Gastrocnemius medialis (tissue), 4 donors: Measurements from ENCODE around the gene EYA4. TPM values are rescaled to one million over a fixed set of nuclear protein-coding genes. Genes with fewer than 3 reads are reported as not detected.

Experiments used
- ATAC-seq, 2 donors: fragments of 150-250 bp; one replicate each; pipeline ENCODE4 v1.9.1; 2016
- DNase-seq, 2 donors: peaks; one replicate each; pipeline ENCODE4 v3.0.0-alpha.2; 2019
- H3K27ac ChIP-seq, 4 donors: fragments of 200-600 bp; sonication (generic); 1 replicate in 1 of 4; 2 replicates in 3 of 4; pipeline ENCODE4 v1.5.1; 2016 to 2018; ENCODE audit warnings: mild to moderate bottlenecking in 2 of 4, moderate library complexity in 1 of 4
- H3K27me3 ChIP-seq, 3 donors: fragments of 200-600 bp; sonication (generic) in 2 of 3; 1 replicate in 1 of 3; 2 replicates in 2 of 3; pipeline versions ENCODE4 v1.5.1 to v1.6.0; 2016 to 2019; ENCODE audit warnings: mild to moderate bottlenecking in 1 of 3, moderate library complexity in 1 of 3
- H3K36me3 ChIP-seq, 2 donors: fragments of 200-600 bp; sonication (generic) in 1 of 2; one replicate each; pipeline ENCODE4 v1.5.1; 2017 to 2018
- H3K4me1 ChIP-seq, 2 donors: fragments of 200-600 bp; sonication (generic) in 1 of 2; one replicate each; pipeline ENCODE4 v1.5.1; 2016 to 2017; ENCODE audit warnings: mild to moderate bottlenecking in 2 of 2
- H3K4me3 ChIP-seq, 4 donors: fragments of 200-600 bp; sonication (generic) in 3 of 4; 1 replicate in 1 of 4; 2 replicates in 3 of 4; pipeline ENCODE4 v1.5.1; 2016 to 2019; ENCODE audit warnings: mild to moderate bottlenecking in 2 of 4
- H3K9me3 ChIP-seq, 3 donors: fragments of 200-600 bp; sonication (generic) in 2 of 3; 1 replicate in 1 of 3; 2 replicates in 2 of 3; pipeline ENCODE4 v1.5.1; 2016 to 2019
- POLR2A ChIP-seq, 2 donors: fragments of 450-650 bp; IDR thresholded peaks; one replicate each; pipeline ENCODE4 v1.6.1; 2017; ENCODE audit warnings: antibody characterized with exemption in 2 of 2, mild to moderate bottlenecking in 2 of 2, moderate library complexity in 2 of 2
- in situ Hi-C, 4 donors: fragments of 200-750 bp; cut with MboI; loops; one replicate each; pipeline versions ENCODE4 v1.15.0 to v1.8.0; 2017; ENCODE audit warnings: low sequenced_read_pairs in 4 of 4
- intact Hi-C: fragments of 100-400 bp; cut with DNase I; formaldehyde crosslinking; loops from one replicate; pipeline ENCODE4 v1.15.1; 2023; ENCODE audit warnings: low total_unique reads
- total RNA-seq, 4 donors: library from RNA; depleted of rRNA; stranded (reverse); fragments of >200 nt; gene quantifications; one replicate each; pipeline versions ENCODE4 v1.1.0 to v1.2.3, GENCODE V29; 2016
- TF ChIP-seq, protein P1 (sequence below), 5 experiments: fragments of 450-650 bp in 3 of 5; fragments of 200-600 bp in 2 of 5; sonication (generic) in 2 of 5; IDR thresholded peaks in 4 of 5; conservative IDR thresholded peaks in 1 of 5; 1 replicate in 4 of 5; 2 replicates in 1 of 5; pipeline ENCODE4 v1.5.1; 2016 to 2019; ENCODE audit warnings: antibody characterized with exemption in 5 of 5, mild to moderate bottlenecking in 3 of 5, moderate library complexity in 3 of 5

EYA4 gene
- total RNA-seq, 4 donors from 2014 or later = 33.7 to 110 (median 62.1) TPM

DNA sequence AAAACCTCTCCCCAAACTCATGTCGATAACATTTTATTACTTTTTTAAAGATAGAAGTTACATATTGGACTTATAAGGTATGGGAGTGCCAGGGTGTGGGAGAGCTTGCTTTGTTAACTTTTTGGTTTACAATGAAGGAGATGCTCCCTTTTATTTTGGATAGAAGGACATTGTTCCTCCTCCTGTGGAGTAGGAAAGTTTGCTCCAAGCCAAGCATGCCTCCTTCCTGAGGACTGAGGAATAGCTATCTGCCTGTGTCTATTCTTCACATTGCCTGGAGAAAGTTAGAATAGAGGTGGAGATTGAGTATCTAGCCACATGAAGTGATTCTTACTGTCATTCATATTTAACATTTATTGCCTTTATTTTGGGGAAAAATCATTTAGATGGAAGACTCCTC is 71.9 kb downstream of the EYA4 start:
- no peak for TF ChIP-seq POLR2A (IDR thresholded peaks at IDR 0.05)
- TF ChIP-seq, protein P1, sequence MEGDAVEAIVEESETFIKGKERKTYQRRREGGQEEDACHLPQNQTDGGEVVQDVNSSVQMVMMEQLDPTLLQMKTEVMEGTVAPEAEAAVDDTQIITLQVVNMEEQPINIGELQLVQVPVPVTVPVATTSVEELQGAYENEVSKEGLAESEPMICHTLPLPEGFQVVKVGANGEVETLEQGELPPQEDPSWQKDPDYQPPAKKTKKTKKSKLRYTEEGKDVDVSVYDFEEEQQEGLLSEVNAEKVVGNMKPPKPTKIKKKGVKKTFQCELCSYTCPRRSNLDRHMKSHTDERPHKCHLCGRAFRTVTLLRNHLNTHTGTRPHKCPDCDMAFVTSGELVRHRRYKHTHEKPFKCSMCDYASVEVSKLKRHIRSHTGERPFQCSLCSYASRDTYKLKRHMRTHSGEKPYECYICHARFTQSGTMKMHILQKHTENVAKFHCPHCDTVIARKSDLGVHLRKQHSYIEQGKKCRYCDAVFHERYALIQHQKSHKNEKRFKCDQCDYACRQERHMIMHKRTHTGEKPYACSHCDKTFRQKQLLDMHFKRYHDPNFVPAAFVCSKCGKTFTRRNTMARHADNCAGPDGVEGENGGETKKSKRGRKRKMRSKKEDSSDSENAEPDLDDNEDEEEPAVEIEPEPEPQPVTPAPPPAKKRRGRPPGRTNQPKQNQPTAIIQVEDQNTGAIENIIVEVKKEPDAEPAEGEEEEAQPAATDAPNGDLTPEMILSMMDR (IDR thresholded peaks at IDR 0.05 in 4 of 5, conservative IDR thresholded peaks at IDR 0.05 in 1 of 5) = no peak
- intact Hi-C loops = no loop called here
- H3K27ac ChIP-seq = no peak overlapping the region
- DNase-seq = no peak
- H3K4me1 ChIP-seq = peaks cover 40 to 54% of the 10 kb centered on the region in 2 donors
- H3K9me3 ChIP-seq = no peaks in the 10 kb centered on the region
- no peak for ATAC-seq
- H3K36me3 ChIP-seq = no peaks in the 10 kb centered on the region
- no peak overlapping the region for H3K4me3 ChIP-seq
- H3K27me3 ChIP-seq = no peaks in the 10 kb centered on the region
- in situ Hi-C loops = no loop called here

DNA sequence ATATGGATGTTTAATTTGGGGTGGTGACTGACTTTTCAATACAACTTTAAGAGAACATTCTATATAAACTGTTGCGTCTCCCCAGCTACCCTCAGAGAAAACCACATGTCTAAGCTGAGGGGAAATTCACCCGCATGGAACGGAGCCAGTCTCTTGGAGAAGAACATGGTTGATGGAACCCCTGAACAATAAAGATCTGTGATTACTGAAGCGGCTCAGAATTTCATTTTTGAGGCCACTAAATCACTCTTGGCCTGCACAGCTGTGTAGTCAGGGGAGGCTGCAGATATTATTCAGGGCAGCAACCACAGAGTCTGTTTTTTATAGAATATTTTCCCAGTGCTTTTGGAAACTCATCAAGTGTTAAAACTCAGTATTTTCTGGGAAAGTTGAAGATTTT is 73.8 kb downstream of the EYA4 start:
- in situ Hi-C loops = no loop called here
- no peak for ATAC-seq
- intact Hi-C loops = no loop called here

DNA sequence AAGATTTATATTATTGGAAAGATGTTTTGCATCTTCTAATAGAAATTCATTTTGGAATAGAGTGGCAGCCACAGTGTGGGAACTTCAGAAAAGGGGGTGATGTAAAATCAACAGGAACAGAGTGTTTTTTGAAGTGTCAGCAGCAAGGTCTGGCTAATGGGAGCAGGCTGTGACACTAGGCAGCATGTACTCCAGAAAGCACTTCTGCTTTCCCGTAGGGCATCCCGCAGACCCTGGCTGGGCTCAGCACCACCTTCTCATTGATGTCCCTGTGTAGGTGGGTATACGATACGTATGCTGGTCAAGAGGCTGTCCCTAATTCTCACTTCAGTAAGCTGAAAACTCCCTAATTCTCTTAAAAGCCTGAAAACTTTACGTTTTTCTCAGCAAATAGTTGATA is 74.7 kb downstream of the EYA4 start:
- H3K9me3 ChIP-seq = no peaks in the 10 kb centered on the region
- intact Hi-C loops = no loop called here
- H3K27ac ChIP-seq = no peak overlapping the region
- no peak for ATAC-seq
- H3K4me1 ChIP-seq = peaks cover 35 to 49% of the 10 kb centered on the region in 2 donors
- in situ Hi-C loops = no loop called here
- no peak for TF ChIP-seq POLR2A (IDR thresholded peaks at IDR 0.05)
- TF ChIP-seq, protein P1 (IDR thresholded peaks at IDR 0.05 in 4 of 5, conservative IDR thresholded peaks at IDR 0.05 in 1 of 5) = no peak
- H3K4me3 ChIP-seq = no peak overlapping the region
- no peak for DNase-seq
- no peaks in the 10 kb centered on the region for H3K36me3 ChIP-seq
- H3K27me3 ChIP-seq = no peaks in the 10 kb centered on the region

More for the DNA sequence above, 73.8 kb downstream of the EYA4 start:
- Histone ChIP-seq H3K4me3 (no peak overlapping the region), H3K27me3 (no peaks in the 10 kb centered on the region), H3K27ac (no peak overlapping the region), H3K36me3 (no peaks in the 10 kb centered on the region), H3K4me1 (peaks cover 41 to 54% of the 10 kb centered on the region in 2 donors), H3K9me3 (no peaks in the 10 kb centered on the region)
- TF ChIP-seq POLR2A (IDR thresholded peaks at IDR 0.05) = no peak
- TF ChIP-seq, protein P1 (IDR thresholded peaks at IDR 0.05 in 4 of 5, conservative IDR thresholded peaks at IDR 0.05 in 1 of 5) = no peak
- no peak for DNase-seq

DNA sequence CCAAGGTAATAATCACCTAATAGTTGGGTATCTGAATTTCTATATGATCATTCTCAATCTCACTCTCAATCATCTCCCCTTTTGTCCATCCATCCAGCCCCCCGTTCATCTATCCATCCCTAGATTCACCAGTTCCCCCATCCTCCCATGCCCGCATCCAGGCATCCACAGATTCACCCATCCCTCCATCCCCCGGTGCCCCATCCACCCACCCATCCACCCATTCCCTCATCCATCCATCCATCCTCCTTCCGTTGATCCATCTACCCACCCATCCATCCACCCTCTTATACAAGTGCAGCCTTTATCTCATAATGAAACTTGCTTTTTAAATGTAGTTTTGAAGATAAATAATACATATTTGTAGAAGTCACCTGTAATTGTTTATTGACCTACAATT is 76.5 kb downstream of the EYA4 start:
- TF ChIP-seq, protein P1 (IDR thresholded peaks at IDR 0.05 in 4 of 5, conservative IDR thresholded peaks at IDR 0.05 in 1 of 5) = no peak
- TF ChIP-seq POLR2A (IDR thresholded peaks at IDR 0.05) = no peak
- in situ Hi-C loops (no loop called here), intact Hi-C loops (no loop called here)
- Histone ChIP-seq H3K27ac (no peak overlapping the region), H3K9me3 (no peaks in the 10 kb centered on the region), H3K4me3 (no peak overlapping the region), H3K36me3 (no peaks in the 10 kb centered on the region), H3K4me1 (peaks cover 47 to 48% of the 10 kb centered on the region in 2 donors), H3K27me3 (no peaks in the 10 kb centered on the region)
- ATAC-seq (no peak), DNase-seq (no peak)

DNA sequence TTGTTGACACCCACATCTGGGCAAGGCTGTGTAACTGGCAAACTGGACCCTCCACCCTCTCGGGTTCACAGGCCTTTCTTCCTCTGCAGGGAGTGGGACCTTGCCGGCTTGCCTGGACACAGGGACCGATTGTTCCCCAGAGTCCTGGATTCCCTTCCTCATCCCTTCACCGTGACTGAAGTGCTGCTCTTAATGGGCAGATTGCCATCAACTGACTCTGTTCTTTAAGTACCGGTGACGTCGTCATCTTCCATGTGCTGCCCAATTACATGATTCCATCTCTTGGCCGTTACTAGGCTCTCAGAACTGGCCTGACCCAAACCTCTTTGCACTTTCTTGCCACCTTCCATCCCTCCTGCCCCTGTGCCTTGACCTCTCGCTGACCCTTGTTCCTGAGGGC is 85.4 kb downstream of the EYA4 start:
- intact Hi-C loops = no loop called here
- H3K27ac ChIP-seq = no peak overlapping the region
- TF ChIP-seq POLR2A (IDR thresholded peaks at IDR 0.05) = no peak
- TF ChIP-seq, protein P1 (IDR thresholded peaks at IDR 0.05 in 4 of 5, conservative IDR thresholded peaks at IDR 0.05 in 1 of 5) = no peak
- ATAC-seq (no peak), DNase-seq (no peak)
- in situ Hi-C loops = no loop called here
- H3K27me3 ChIP-seq = no peaks in the 10 kb centered on the region
- no peaks in the 10 kb centered on the region for H3K36me3 ChIP-seq
- no peak overlapping the region for H3K4me3 ChIP-seq
- peaks cover 31 to 35% of the 10 kb centered on the region in 2 donors for H3K4me1 ChIP-seq
- H3K9me3 ChIP-seq = no peaks in the 10 kb centered on the region
